Mesodermal cell (in vitro differentiated cells): ENCODE results near the gene SORCS2.

Experiments
- H3K27ac ChIP-seq: 2 replicates; pipeline ENCODE4 v1.7.0; 2013; ENCODE audit warnings: mild to moderate bottlenecking, low read depth, low read length, moderate library complexity; ENCODE audit not compliant: severe bottlenecking
- H3K36me3 ChIP-seq: 2 replicates; pipeline ENCODE4 v1.7.1; 2013; ENCODE audit warnings: mild to moderate bottlenecking, low read length, moderate library complexity; ENCODE audit not compliant: control insufficient read depth, insufficient read depth
- H3K4me1 ChIP-seq: one replicate; pipeline ENCODE4 v1.7.1; 2013; ENCODE audit warnings: mild to moderate bottlenecking, low read length; ENCODE audit not compliant: insufficient read depth, control insufficient read depth, poor library complexity, severe bottlenecking
- H3K4me3 ChIP-seq: 2 replicates; pipeline ENCODE4 v1.7.0; 2013; ENCODE audit warnings: low read length, control low read depth, mild to moderate bottlenecking; ENCODE audit not compliant: insufficient read depth, poor library complexity, severe bottlenecking; ENCODE audit errors: extremely low read depth
- H3K9me3 ChIP-seq: 2 replicates; pipeline ENCODE4 v1.7.1; 2013; ENCODE audit warnings: mild to moderate bottlenecking, low read length, moderate library complexity; ENCODE audit not compliant: control insufficient read depth
- WGBS, 2 experiments: methylation state at CpG; one replicate each; pipeline ENCODE4 v1.1.5; 2013; ENCODE audit warnings: missing lambda C conversion rate in 2 of 2; ENCODE audit not compliant: insufficient coverage in 2 of 2; 5-methylcytosine and 5-hydroxymethylcytosine counted together

SORCS2 gene

GRCh38 chr4:7668826-7669225 is 476.5 kb downstream of the SORCS2 start:
- no peaks in the 10 kb centered on the region for H3K36me3 ChIP-seq
- WGBS, 2 experiments: 81 to 88% methylated on average over 4 of the region's 4 CpGs
- H3K27ac ChIP-seq: no peak overlapping the region
- no peak overlapping the region for H3K4me3 ChIP-seq
- no peaks in the 10 kb centered on the region for H3K4me1 ChIP-seq
- no peaks in the 10 kb centered on the region for H3K9me3 ChIP-seq

- WGBS, 2 experiments: 92 to 100% methylated on average over 1 of the region's 4 CpGs
- no peaks in the 10 kb centered on the region for H3K9me3 ChIP-seq
- H3K4me1 ChIP-seq: no peaks in the 10 kb centered on the region
- H3K36me3 ChIP-seq: no peaks in the 10 kb centered on the region
- no peak overlapping the region for H3K27ac ChIP-seq
- no peak overlapping the region for H3K4me3 ChIP-seq
Measured at GRCh38 chr4:7672601-7673000, 480.3 kb downstream of the SORCS2 start.

GRCh38 chr4:7673121-7673520 is 480.8 kb downstream of the SORCS2 start:
- 93 to 95% methylated on average over 7 to 9 of the region's 9 CpGs for WGBS, 2 experiments

GRCh38 chr4:7674706-7675105 is 482.4 kb downstream of the SORCS2 start:
- Histone ChIP-seq H3K9me3 (no peaks in the 10 kb centered on the region), H3K27ac (no peak overlapping the region), H3K36me3 (no peaks in the 10 kb centered on the region), H3K4me3 (no peak overlapping the region), H3K4me1 (no peaks in the 10 kb centered on the region)
- 80 to 100% methylated on average over 2 of the region's 7 CpGs for WGBS, 2 experiments

More at GRCh38 chr4:7673121-7673520, 480.8 kb downstream of the SORCS2 start:
- Histone ChIP-seq H3K4me3 (no peak overlapping the region), H3K4me1 (no peaks in the 10 kb centered on the region), H3K36me3 (no peaks in the 10 kb centered on the region), H3K27ac (no peak overlapping the region), H3K9me3 (no peaks in the 10 kb centered on the region)

GRCh38 chr4:7675136-7675535 is 482.8 kb downstream of the SORCS2 start:
- no peak overlapping the region for H3K27ac ChIP-seq
- H3K4me3 ChIP-seq: no peak overlapping the region
- H3K9me3 ChIP-seq: no peaks in the 10 kb centered on the region
- no peaks in the 10 kb centered on the region for H3K4me1 ChIP-seq
- H3K36me3 ChIP-seq: no peaks in the 10 kb centered on the region
- 82 to 96% methylated on average over 4 to 6 of the region's 6 CpGs for WGBS, 2 experiments

GRCh38 chr4:7675612-7676320 is 483.4 kb downstream of the SORCS2 start:
- no peaks in the 10 kb centered on the region for H3K36me3 ChIP-seq
- H3K27ac ChIP-seq: no peak overlapping the region
- no peak overlapping the region for H3K4me3 ChIP-seq
- H3K4me1 ChIP-seq: no peaks in the 10 kb centered on the region
- 95 to 97% methylated on average over 23 to 24 of the region's 28 CpGs for WGBS, 2 experiments
- H3K9me3 ChIP-seq: no peaks in the 10 kb centered on the region

- H3K9me3 ChIP-seq: no peaks in the 10 kb centered on the region
- no peaks in the 10 kb centered on the region for H3K4me1 ChIP-seq
- no peak overlapping the region for H3K4me3 ChIP-seq
- WGBS, 2 experiments: 30 to 55% methylated on average over 3 to 4 of the region's 4 CpGs
- no peak overlapping the region for H3K27ac ChIP-seq
- H3K36me3 ChIP-seq: no peaks in the 10 kb centered on the region
Measured at GRCh38 chr4:7676398-7676922, 484.1 kb downstream of the SORCS2 start.

- Histone ChIP-seq H3K27ac (no peak overlapping the region), H3K36me3 (no peaks in the 10 kb centered on the region), H3K4me3 (no peak overlapping the region), H3K4me1 (no peaks in the 10 kb centered on the region), H3K9me3 (no peaks in the 10 kb centered on the region)
- 84 to 85% methylated on average over 15 of the region's 15 CpGs for WGBS, 2 experiments
Measured at GRCh38 chr4:7677086-7677485, 484.7 kb downstream of the SORCS2 start.

GRCh38 chr4:7677799-7678301 is 485.5 kb downstream of the SORCS2 start:
- Histone ChIP-seq H3K9me3 (peaks cover 3% of the 10 kb centered on the region), H3K4me3 (no peak overlapping the region), H3K4me1 (no peaks in the 10 kb centered on the region), H3K36me3 (no peaks in the 10 kb centered on the region), H3K27ac (no peak overlapping the region)
- WGBS, 2 experiments: 90 to 92% methylated on average over 8 to 9 of the region's 11 CpGs

- 82 to 87% methylated on average over 7 to 8 of the region's 9 CpGs for WGBS, 2 experiments
- no peaks in the 10 kb centered on the region for H3K36me3 ChIP-seq
- no peak overlapping the region for H3K27ac ChIP-seq
- no peaks in the 10 kb centered on the region for H3K4me1 ChIP-seq
- no peak overlapping the region for H3K4me3 ChIP-seq
- H3K9me3 ChIP-seq: peaks cover 8% of the 10 kb centered on the region
Measured at GRCh38 chr4:7678318-7678852, 486.0 kb downstream of the SORCS2 start.
